Femur (tissue), 1 donor: ENCODE results near the gene FAM177B.

Experiments
- DNase-seq: peaks from one replicate; pipeline ENCODE4 v3.0.0-alpha.2; 2017

Gene FAM177B

GRCh38 chr1:222788402-222789156, 51.6 kb downstream of the FAM177B start:
- DNase-seq = no peak

GRCh38 chr1:222790115-222790514, 53.1 kb downstream of the FAM177B start:
- no peak for DNase-seq

GRCh38 chr1:222790520-222790919, 53.5 kb downstream of the FAM177B start:
- no peak for DNase-seq

GRCh38 chr1:222791006-222791710, 54.2 kb downstream of the FAM177B start:
- DNase-seq = no peak

DNA sequence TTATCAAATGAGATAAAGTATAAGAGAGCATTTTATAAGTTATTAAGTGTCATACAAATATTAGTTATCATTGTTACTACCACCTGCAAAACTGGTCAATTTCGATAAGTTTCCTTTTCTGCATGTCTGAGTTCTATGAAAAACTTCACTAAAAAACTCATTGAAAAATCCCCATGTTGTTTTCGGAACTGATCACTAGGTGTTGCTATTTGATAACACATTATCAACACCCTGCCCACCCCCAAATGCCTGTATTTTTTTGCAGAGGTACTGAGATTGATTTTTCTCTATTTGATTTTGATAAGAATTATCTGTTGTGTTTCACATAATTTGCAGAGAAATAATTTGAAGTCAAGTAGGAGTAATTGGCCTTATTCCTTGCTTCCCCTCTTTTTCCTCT, 55.7 kb downstream of the FAM177B start:
- DNase-seq = no peak

- no peak for DNase-seq
Observed at GRCh38 chr1:222794656-222795474, 57.9 kb downstream of the FAM177B start.

DNA sequence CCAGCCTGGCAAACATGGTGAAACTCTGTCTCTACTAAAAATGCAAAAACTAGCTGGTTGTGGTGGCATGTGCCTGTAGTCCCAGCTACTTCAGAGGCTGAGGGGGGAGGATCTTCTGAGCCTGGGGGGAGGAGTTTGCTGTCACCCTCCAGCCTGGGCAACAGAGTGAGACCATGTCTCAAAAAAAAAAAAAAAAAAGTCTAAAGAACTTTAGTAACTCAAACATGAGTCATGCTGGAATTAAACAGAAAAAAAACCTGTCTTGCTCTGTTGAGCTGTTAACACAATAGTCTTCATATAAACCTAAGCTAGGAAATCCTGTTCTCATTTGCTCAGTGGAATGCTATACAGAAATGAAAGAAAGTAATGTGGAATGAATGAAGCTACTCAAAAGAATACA, 61.1 kb downstream of the FAM177B start:
- DNase-seq = no peak

- no peak for DNase-seq
Observed at GRCh38 chr1:222798975-222799374, 62.0 kb downstream of the FAM177B start.
